Measurements from ENCODE around the gene HBS1L. TPM values are rescaled to one million over a fixed set of nuclear protein-coding genes. Genes with fewer than 3 reads are reported as not detected.
"Not testable (repeated sequence)": the region's sequence is repeated elsewhere in the genome, so short reads cannot be mapped to it uniquely, and the experiment has no call there.

The HBS1L gene
- total RNA-seq, 2 donors from 2014 or later: 175 to 193 TPM

GRCh38 chr6:135067911-135068310, 13.3 kb upstream of the HBS1L start:
- H3K9me3 Mint-ChIP-seq: peaks cover 2 to 6% of the 10 kb centered on the region in 2 donors
- peaks cover 1 to 5% of the 10 kb centered on the region in 2 donors for H3K36me3 Mint-ChIP-seq (ENCODE audit: insufficient read depth in 2 of 2)
- no peak overlapping the region for H3K4me3 Mint-ChIP-seq
- peaks cover 21% of the 10 kb centered on the region for H3K4me1 Mint-ChIP-seq (ENCODE audit: low read depth)
- H3K27me3 Mint-ChIP-seq (ENCODE audit: low read depth): no peaks in the 10 kb centered on the region
- DNase-seq (no peak), ATAC-seq (replicated peaks in 1 of 2) (no peak)
- H3K27ac Mint-ChIP-seq: no peak overlapping the region

- H3K27me3 Mint-ChIP-seq (ENCODE audit: low read depth): no peaks in the 10 kb centered on the region
- peaks cover 1 to 5% of the 10 kb centered on the region in 2 donors for H3K36me3 Mint-ChIP-seq (ENCODE audit: insufficient read depth in 2 of 2)
- DNase-seq (no peak), ATAC-seq (replicated peaks in 1 of 2) (no peak)
- peaks cover 14% of the 10 kb centered on the region for H3K4me1 Mint-ChIP-seq (ENCODE audit: low read depth)
- no peak overlapping the region for H3K4me3 Mint-ChIP-seq
- no peak overlapping the region for H3K27ac Mint-ChIP-seq
- H3K9me3 Mint-ChIP-seq: peaks cover 2 to 5% of the 10 kb centered on the region in 2 donors
Measured at GRCh38 chr6:135066806-135067205, 12.2 kb upstream of the HBS1L start.

DNA sequence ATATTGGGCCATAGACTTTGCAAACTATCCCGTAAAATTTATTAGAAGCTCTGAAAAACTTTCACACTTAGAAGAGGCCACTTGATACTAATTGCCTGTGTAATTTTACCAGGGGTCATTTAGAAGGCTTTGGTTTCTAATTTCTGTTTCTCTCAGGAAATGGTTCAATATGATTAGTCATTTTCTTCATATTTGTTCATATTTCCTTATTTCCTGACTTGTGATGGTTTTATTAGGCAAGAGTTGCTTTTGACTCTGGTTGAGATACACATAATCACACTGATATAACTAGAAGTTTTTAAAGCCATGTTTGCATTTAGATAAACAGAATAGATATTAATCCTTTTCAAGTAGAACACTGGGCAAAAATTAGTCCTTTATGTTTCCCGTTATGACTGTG, 11.8 kb upstream of the HBS1L start:
- Mint-ChIP-seq H3K9me3 (peaks cover 2 to 5% of the 10 kb centered on the region in 2 donors), H3K4me3 (no peak overlapping the region), H3K27ac (no peak overlapping the region), H3K4me1 (ENCODE audit: low read depth) (peaks cover 14% of the 10 kb centered on the region), H3K27me3 (ENCODE audit: low read depth) (no peaks in the 10 kb centered on the region), H3K36me3 (ENCODE audit: insufficient read depth in 2 of 2) (peaks cover 1 to 5% of the 10 kb centered on the region in 2 donors)
- no peak for DNase-seq
- no peak for ATAC-seq (replicated peaks in 1 of 2)

DNA sequence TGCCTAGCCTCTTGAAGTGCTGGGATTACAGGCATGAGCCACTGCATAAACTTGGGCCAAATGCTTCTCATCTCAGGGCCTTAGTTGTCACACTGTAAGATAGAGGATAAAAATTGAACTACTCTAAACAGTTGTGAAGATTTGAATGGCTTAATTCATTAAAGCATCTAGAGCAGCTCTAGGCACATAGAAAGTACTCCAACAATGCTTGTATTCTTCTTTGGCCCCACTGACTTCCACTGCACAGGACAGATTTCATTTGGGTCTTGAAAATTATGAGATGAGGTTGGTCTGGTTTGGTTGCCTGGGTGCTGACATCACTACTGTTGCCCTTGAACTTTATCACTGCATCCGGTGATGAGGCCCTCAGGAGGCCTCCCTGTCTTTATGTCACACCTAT, 10.0 kb upstream of the HBS1L start:
- Mint-ChIP-seq H3K36me3 (ENCODE audit: insufficient read depth in 2 of 2) (peaks cover 1 to 5% of the 10 kb centered on the region in 2 donors), H3K27me3 (ENCODE audit: low read depth) (no peaks in the 10 kb centered on the region), H3K4me1 (ENCODE audit: low read depth) (peaks cover 14% of the 10 kb centered on the region), H3K4me3 (no peak overlapping the region), H3K9me3 (peaks cover 2 to 5% of the 10 kb centered on the region in 2 donors), H3K27ac (no peak overlapping the region)
- ATAC-seq (replicated peaks in 1 of 2): no peak
- no peak for DNase-seq

- peaks cover 2 to 5% of the 10 kb centered on the region in 2 donors for H3K9me3 Mint-ChIP-seq
- ATAC-seq (replicated peaks in 1 of 2): no peak
Measured at GRCh38 chr6:135063926-135064325, 9.3 kb upstream of the HBS1L start.

GRCh38 chr6:135062735-135063134, 8.1 kb upstream of the HBS1L start:
- Mint-ChIP-seq H3K4me3 (no peak overlapping the region), H3K27ac (no peak overlapping the region), H3K27me3 (ENCODE audit: low read depth) (no peaks in the 10 kb centered on the region), H3K4me1 (ENCODE audit: low read depth) (peaks cover 14% of the 10 kb centered on the region), H3K9me3 (peaks cover 2 to 5% of the 10 kb centered on the region in 2 donors), H3K36me3 (ENCODE audit: insufficient read depth in 2 of 2) (peaks cover 1 to 5% of the 10 kb centered on the region in 2 donors)
- ATAC-seq (replicated peaks in 1 of 2): no peak
- no peak for DNase-seq

More at GRCh38 chr6:135063926-135064325, 9.3 kb upstream of the HBS1L start:
- no peaks in the 10 kb centered on the region for H3K27me3 Mint-ChIP-seq (ENCODE audit: low read depth)
- H3K4me1 Mint-ChIP-seq (ENCODE audit: low read depth): peaks cover 14% of the 10 kb centered on the region
- DNase-seq: no peak
- no peak overlapping the region for H3K27ac Mint-ChIP-seq
- peaks cover 1 to 5% of the 10 kb centered on the region in 2 donors for H3K36me3 Mint-ChIP-seq (ENCODE audit: insufficient read depth in 2 of 2)
- no peak overlapping the region for H3K4me3 Mint-ChIP-seq

- H3K4me3 Mint-ChIP-seq: no peak overlapping the region
- H3K27me3 Mint-ChIP-seq (ENCODE audit: low read depth): no peaks in the 10 kb centered on the region
- H3K4me1 Mint-ChIP-seq (ENCODE audit: low read depth): peaks cover 11% of the 10 kb centered on the region
- no peaks in the 10 kb centered on the region for H3K36me3 Mint-ChIP-seq (ENCODE audit: insufficient read depth in 2 of 2)
- ATAC-seq (replicated peaks in 1 of 2) (no peak), DNase-seq (no peak)
- no peaks in the 10 kb centered on the region for H3K9me3 Mint-ChIP-seq
- no peak overlapping the region for H3K27ac Mint-ChIP-seq
Measured at GRCh38 chr6:135060076-135060475, 5.5 kb upstream of the HBS1L start.

DNA sequence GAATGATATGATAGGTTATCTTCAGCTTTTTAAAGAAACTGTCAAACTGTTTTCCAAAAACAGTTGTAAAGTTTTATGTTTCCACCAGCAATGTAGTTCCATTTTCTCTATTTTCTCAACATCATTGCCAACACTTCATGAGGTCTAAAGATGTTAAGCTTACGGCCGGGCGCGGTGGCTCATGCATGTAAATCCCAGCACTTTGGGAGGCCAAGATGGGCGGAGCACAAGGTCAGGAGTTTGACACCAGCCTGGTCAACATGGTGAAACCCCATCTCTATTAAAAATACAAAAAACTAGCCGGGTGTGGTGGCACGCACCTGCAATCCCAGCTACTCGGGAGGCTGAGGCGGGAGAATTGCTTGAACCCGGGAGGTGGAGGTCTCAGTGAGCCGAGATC, 3.7 kb upstream of the HBS1L start:
- H3K36me3 Mint-ChIP-seq (ENCODE audit: insufficient read depth in 2 of 2); ATAC-seq (replicated peaks in 1 of 2); DNase-seq; H3K4me3 Mint-ChIP-seq; H3K27ac Mint-ChIP-seq; H3K9me3 Mint-ChIP-seq; H3K27me3 Mint-ChIP-seq (ENCODE audit: low read depth): not testable (repeated sequence)
- peaks cover 24% of the 10 kb centered on the region for H3K4me1 Mint-ChIP-seq (ENCODE audit: low read depth)

GRCh38 chr6:135056632-135057031, 2.0 kb upstream of the HBS1L start:
- peaks cover 40% of the 10 kb centered on the region for H3K4me1 Mint-ChIP-seq (ENCODE audit: low read depth)
- no peak overlapping the region for H3K27ac Mint-ChIP-seq
- peaks cover 8 to 13% of the 10 kb centered on the region in 2 donors for H3K36me3 Mint-ChIP-seq (ENCODE audit: insufficient read depth in 2 of 2)
- H3K4me3 Mint-ChIP-seq: no peak overlapping the region
- no peak for ATAC-seq (replicated peaks in 1 of 2)
- H3K9me3 Mint-ChIP-seq: no peaks in the 10 kb centered on the region
- no peaks in the 10 kb centered on the region for H3K27me3 Mint-ChIP-seq (ENCODE audit: low read depth)
- DNase-seq: no peak

DNA sequence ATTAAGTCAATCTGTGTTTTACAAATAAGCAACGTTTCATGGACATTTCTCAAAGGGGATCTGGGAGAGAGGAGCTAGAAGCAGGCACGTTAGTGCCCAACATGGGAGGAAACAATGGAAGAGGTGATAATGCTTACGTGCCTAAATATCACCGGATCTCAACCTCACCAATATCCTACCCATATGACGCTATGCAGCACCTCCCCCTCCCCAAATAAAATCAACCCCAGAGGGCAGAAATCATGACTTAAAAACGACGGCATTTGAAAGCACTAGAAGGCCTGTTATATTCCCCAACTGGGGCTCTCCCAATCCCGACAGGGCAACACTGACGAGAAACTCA, 425 bp downstream of the HBS1L start:
- Mint-ChIP-seq H3K9me3 (no peaks in the 10 kb centered on the region), H3K4me1 (ENCODE audit: low read depth) (peaks cover 48% of the 10 kb centered on the region), H3K36me3 (ENCODE audit: insufficient read depth in 2 of 2) (peaks cover 11 to 13% of the 10 kb centered on the region in 2 donors), H3K4me3 (peak overlapping the region; percentile 94 to 99), H3K27ac (peak overlapping the region; percentile 97), H3K27me3 (ENCODE audit: low read depth) (no peaks in the 10 kb centered on the region)
- ATAC-seq (replicated peaks in 1 of 2) (peak; percentile 11 to 34), DNase-seq (no peak)

DNA sequence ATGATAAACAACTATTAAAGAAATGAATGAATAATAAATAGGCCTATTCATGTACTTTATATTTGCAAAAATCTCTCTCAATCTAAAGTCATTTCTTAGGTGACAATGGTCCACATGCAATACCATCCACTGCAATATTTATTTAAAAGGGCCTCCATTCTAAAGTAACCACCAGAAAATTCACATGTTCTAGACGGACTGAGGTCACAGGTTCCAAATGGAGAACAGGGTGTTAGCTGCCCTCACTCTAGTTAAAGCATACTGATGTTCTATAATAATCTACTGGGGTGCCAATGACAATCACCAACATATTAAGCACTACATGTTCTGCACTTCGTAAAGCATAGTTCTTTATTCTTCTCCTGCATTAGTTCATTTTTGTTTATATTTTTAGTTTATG, 1.2 kb downstream of the HBS1L start:
- Mint-ChIP-seq H3K4me3 (peak overlapping the region; percentile 94 to 99), H3K27me3 (ENCODE audit: low read depth) (no peaks in the 10 kb centered on the region), H3K9me3 (no peaks in the 10 kb centered on the region), H3K36me3 (ENCODE audit: insufficient read depth in 2 of 2) (peaks cover 16 to 17% of the 10 kb centered on the region in 2 donors), H3K27ac (peak overlapping the region; percentile 97), H3K4me1 (ENCODE audit: low read depth) (peaks cover 54% of the 10 kb centered on the region)
- DNase-seq (no peak), ATAC-seq (replicated peaks in 1 of 2) (no peak)

GRCh38 chr6:135052939-135053338, 1.7 kb downstream of the HBS1L start:
- H3K27ac Mint-ChIP-seq: peak overlapping the region; percentile 97
- peaks cover 17 to 20% of the 10 kb centered on the region in 2 donors for H3K36me3 Mint-ChIP-seq (ENCODE audit: insufficient read depth in 2 of 2)
- peaks cover 58% of the 10 kb centered on the region for H3K4me1 Mint-ChIP-seq (ENCODE audit: low read depth)
- no peaks in the 10 kb centered on the region for H3K27me3 Mint-ChIP-seq (ENCODE audit: low read depth)
- DNase-seq (no peak), ATAC-seq (replicated peaks in 1 of 2) (no peak)
- no peaks in the 10 kb centered on the region for H3K9me3 Mint-ChIP-seq
- peak overlapping the region; percentile 94 to 99 for H3K4me3 Mint-ChIP-seq

DNA sequence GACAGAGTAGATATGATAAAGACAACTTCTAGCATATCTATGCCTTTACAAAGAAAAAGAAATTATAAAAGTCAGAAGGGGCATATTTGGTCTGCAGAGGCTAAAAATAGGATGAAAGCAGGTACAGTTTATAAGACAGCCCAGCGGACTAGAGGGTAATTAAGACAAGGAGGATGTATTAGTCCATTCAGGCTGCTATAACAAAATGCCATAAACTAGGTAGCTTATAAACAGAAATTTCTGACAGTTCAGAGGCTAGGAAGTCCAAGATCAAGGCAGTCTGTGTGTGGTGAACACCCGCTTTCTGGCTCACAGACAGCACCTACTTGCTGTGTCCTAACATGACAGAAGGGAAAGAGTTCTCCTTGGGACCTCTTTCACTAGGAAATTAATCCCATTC, 5.7 kb downstream of the HBS1L start:
- Mint-ChIP-seq H3K4me3 (no peak overlapping the region), H3K9me3 (no peaks in the 10 kb centered on the region), H3K36me3 (ENCODE audit: insufficient read depth in 2 of 2) (peaks cover 15 to 24% of the 10 kb centered on the region in 2 donors), H3K27me3 (ENCODE audit: low read depth) (no peaks in the 10 kb centered on the region), H3K27ac (peak overlapping the region; percentile 27), H3K4me1 (ENCODE audit: low read depth) (peaks cover 76% of the 10 kb centered on the region)
- no peak for ATAC-seq (replicated peaks in 1 of 2)
- no peak for DNase-seq

GRCh38 chr6:135047336-135047735, 7.3 kb downstream of the HBS1L start:
- H3K27ac Mint-ChIP-seq: peak overlapping the region; percentile 25
- H3K27me3 Mint-ChIP-seq (ENCODE audit: low read depth): no peaks in the 10 kb centered on the region
- ATAC-seq (replicated peaks in 1 of 2) (peak; percentile 55 to 61), DNase-seq (no peak)
- H3K4me3 Mint-ChIP-seq: peak overlapping the region; percentile 10 to 35
- H3K36me3 Mint-ChIP-seq (ENCODE audit: insufficient read depth in 2 of 2): peaks cover 15 to 29% of the 10 kb centered on the region in 2 donors
- no peaks in the 10 kb centered on the region for H3K9me3 Mint-ChIP-seq
- peaks cover 73% of the 10 kb centered on the region for H3K4me1 Mint-ChIP-seq (ENCODE audit: low read depth)

All from activated T-cell treated with anti-CD3 and anti-CD28 coated beads, Interleukin-2, amount 50 U/mL, for 72 hours (primary cell).